ENCODE results near the gene ST3GAL2.

Gene ST3GAL2

GRCh38 chr16:70438969-70439862 is at the start of gene ST3GAL2:
Gene ST3GAL2, minus strand, starts transcription at chr16:70439100. Its CDS starts 40,570 bp downstream, at chr16:70398530.
- DNase-seq (ENCODE audit: low read depth) = peak; percentile 57

DNA sequence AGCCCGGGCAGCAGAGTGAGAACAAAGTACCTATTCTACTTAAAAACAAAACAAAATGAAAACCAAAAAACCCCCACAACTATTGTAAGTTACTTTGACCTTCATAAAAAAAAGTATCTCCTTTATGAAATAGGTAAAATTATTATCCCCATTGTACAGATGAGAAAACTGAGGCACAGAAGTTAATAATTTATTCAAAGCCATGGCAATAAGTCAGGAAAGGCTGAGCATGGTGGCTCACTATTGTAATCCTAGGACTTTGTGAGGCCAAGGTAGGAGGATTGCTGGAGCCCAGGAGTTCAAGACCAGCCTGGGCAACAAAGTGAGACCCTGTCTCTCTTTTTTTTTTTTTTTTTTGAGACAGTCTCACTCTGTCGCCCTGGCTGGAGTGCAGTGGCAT is 46.0 kb upstream of the ST3GAL2 start:
- DNase-seq (ENCODE audit: low read depth) = no peak

DNA sequence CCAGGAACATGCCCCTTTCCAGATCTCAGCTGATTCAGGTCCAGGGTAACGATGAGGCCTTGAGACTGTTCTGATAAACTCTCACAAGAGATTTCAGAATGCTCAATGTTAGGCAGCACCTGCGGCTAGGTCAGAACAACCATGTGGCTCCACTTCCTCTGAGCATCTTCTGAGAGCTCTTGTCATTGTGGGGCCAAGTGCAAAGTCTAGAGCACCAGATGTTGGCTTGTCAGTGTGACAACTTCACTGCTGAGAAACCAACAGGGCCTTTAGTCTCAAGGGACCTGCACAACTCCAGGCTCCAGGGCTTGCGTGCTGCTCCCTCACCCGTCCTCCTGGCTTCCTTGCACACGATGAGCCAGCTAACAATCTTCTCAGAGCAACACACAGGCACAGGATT is 44.5 kb upstream of the ST3GAL2 start:
- no peak for DNase-seq (ENCODE audit: low read depth)

DNA sequence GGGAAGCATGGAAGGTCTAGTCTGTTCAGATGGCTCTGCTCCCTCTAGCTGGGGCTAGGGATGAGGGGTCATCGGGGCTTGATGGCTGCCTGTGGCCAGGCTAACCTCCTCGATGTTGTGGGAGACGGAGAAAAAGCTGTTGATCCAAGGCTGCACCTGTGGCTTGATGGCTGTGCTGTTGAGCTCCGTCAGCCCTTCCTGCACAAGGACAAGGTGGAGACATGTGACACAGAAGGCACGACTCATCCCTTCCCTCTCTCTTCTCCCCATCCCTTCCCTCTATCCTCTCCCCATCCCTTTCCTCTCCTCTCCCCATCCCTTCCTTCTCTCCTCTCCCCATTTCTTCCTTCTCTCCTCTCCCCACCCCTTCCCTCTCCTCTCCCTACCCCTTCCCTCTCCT is 43.7 kb upstream of the ST3GAL2 start:
- DNase-seq (ENCODE audit: low read depth) = no peak

- DNase-seq (ENCODE audit: low read depth) = no peak
Measured at GRCh38 chr16:70481929-70482536, 43.1 kb upstream of the ST3GAL2 start.

- DNase-seq (ENCODE audit: low read depth) = no peak
Measured at GRCh38 chr16:70480127-70481105, 41.5 kb upstream of the ST3GAL2 start.

GRCh38 chr16:70478912-70479341 is 40.0 kb upstream of the ST3GAL2 start:
- no peak for DNase-seq (ENCODE audit: low read depth)

DNA sequence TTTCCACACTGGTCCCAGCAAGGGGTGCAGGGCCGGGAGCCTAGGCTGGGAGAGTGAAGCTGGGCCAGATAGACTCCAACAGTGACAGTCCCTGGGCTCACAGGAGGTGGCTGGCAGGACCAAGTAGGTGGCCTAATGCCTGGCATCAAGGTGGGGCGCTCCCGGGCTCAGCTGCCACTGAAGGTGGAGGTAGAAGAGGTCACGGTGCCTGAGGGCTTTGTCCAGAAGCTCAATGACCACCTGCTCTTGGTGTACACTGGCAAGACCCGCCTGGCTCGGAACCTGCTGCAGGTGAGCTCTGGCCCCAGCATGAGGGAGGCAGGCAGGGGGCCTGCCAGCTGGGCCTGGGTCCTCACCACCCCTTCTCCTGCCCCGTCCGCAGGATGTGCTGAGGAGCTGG is 39.3 kb upstream of the ST3GAL2 start:
- DNase-seq (ENCODE audit: low read depth) = no peak

- peak; percentile 59 for DNase-seq (ENCODE audit: low read depth)
Measured at GRCh38 chr16:70476272-70477020, 37.5 kb upstream of the ST3GAL2 start.

- DNase-seq (ENCODE audit: low read depth) = no peak
Measured at GRCh38 chr16:70475054-70475871, 36.4 kb upstream of the ST3GAL2 start.

DNA sequence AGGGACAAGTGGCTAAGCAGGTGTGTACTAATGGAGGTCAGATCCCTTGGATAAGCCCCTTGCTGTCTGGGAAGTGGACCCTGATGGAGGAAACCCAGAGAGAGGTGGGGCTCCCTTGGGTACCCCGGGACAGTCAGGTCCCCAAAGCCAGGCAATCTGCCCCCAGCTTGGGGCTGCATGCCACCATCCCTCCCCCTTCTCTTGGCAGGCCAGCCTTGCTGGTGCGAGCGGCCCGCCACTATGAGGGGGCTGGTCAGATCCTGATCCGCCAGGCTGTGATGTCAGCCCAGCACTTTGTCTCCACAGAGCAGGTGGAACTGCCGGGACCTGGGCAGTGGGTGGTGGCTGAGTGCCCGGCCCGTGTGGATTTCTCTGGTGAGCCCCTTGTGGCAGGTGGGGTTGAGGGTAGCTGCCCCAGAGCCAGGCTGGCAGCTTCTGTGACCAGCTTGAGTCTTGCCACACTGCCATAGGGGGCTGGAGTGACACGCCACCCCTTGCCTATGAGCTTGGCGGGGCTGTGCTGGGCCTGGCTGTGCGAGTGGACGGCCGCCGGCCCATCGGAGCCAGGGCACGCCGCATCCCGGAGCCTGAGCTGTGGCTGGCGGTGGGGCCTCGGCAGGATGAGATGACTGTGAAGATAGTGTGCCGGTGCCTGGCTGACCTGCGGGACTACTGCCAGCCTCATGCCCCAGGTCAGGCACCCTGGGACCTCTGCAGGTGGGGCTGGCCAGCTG is 35.6 kb upstream of the ST3GAL2 start:
- DNase-seq (ENCODE audit: low read depth) = no peak

GRCh38 chr16:70473446-70474319 is 34.8 kb upstream of the ST3GAL2 start:
- DNase-seq (ENCODE audit: low read depth) = no peak

DNA sequence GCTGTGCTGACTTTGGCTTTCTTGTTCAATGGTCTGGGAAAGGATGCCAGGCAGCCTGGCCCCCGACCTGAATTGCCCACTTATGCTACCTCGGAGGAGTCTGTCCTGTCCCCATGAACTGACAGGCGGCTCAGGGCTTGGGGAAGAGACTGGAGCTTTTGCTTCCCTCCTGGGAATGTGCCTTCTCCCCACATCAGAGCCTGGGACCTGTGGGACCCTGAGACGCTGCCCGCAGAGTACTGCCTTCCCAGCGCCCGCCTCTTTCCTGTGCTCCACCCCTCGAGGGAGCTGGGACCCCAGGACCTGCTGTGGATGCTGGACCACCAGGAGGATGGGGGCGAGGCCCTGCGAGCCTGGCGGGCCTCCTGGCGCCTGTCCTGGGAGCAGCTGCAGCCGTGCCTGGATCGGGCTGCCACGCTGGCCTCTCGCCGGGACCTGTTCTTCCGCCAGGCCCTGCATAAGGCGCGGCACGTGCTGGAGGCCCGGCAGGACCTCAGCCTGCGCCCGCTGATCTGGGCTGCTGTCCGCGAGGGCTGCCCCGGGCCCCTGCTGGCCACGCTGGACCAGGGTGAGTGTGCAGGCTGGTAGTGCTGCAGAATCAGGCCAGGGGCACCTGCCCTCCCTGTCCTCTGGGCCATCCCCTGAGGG is 34.0 kb upstream of the ST3GAL2 start:
- DNase-seq (ENCODE audit: low read depth) = no peak

GRCh38 chr16:70470927-70471341 is 32.0 kb upstream of the ST3GAL2 start:
- DNase-seq (ENCODE audit: low read depth) = no peak

DNA sequence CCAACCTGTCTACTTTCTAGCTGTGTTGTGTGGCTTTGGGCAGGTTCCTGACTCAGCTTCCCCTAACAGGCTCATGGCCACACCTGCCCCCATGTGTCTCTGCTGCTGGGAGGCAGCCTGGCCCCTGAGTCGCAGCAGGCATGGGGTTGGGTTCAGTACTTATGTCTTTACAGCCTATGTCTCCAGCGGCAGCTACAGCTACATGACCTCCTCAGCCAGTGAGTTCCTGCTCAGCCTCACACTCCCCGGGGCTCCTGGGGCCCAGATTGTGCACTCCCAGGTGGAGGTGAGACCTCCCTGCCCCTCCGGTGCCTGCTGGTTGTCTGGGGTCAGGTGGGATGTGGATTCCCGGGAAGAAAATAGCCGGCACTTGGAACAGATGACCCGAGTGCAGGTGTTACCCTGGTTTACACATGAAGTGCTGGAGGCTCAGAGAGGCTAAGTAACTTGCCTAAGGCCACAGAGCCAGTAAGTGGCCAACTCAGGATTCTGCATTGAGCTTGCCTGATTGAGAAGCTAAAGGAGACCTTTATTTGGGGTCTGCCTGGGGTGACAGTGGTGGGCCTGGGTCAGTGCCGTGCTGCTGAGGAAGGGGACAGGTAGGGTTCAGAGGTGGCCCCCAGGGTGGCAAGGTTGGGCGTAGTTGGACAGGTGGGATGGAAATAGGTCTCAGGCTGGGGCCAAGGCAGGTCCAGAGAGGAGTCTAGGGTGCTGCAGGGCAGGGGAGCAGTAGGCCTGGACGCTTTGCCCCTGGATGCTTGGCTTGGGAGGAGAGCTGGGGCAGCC is 31.4 kb upstream of the ST3GAL2 start:
- no peak for DNase-seq (ENCODE audit: low read depth)

GRCh38 chr16:70468776-70469525 is 30.1 kb upstream of the ST3GAL2 start:
- no peak for DNase-seq (ENCODE audit: low read depth)

GRCh38 chr16:70467608-70468007 is 28.7 kb upstream of the ST3GAL2 start:
- DNase-seq (ENCODE audit: low read depth) = no peak

All from GM04503 (cell line).